OCI-LY3 (cell line): ENCODE data around the gene ROR1.
"Not testable (repeated sequence)": the region's sequence is repeated elsewhere in the genome, so short reads cannot be mapped to it uniquely, and the experiment has no call there.

ENCODE experiments used
- H2AFZ ChIP-seq: fragments of 200-600, 300-600 bp; shearing (Covaris generic); 2 replicates; pipeline ENCODE4 v1.6.0; 2014; ENCODE audit warnings: antibody characterized with exemption, low read depth, low read length
- H3K27ac ChIP-seq: fragments of 200-600, 300-600 bp; sonication (generic); 2 replicates; pipeline ENCODE4 v1.5.1; 2014; ENCODE audit warnings: mild to moderate bottlenecking, low read length, moderate library complexity, mixed read lengths
- H3K27me3 ChIP-seq: fragments of 200-600, 300-600 bp; sonication (generic); 2 replicates; pipeline ENCODE4 v1.6.1; 2014; ENCODE audit warnings: low read depth, low read length, mixed read lengths
- H3K36me3 ChIP-seq: fragments of 200-600, 300-600 bp; sonication (generic); replicated peaks from 2 replicates; pipeline ENCODE3; 2014; ENCODE audit warnings: low read depth, low read length, mixed read lengths
- H3K4me1 ChIP-seq: fragments of 300-600, 200-600 bp; sonication (generic); 2 replicates; pipeline ENCODE4 v1.6.1; 2014; ENCODE audit warnings: low read length, mixed read lengths
- H3K4me2 ChIP-seq: fragments of 200-600, 300-600 bp; sonication (generic); 2 replicates; pipeline ENCODE4 v1.6.1; 2014; ENCODE audit warnings: low read length, mixed read lengths
- H3K4me3 ChIP-seq: fragments of 300-600, 200-600 bp; sonication (generic); 2 replicates; pipeline ENCODE4 v1.5.1; 2014; ENCODE audit warnings: antibody characterized with exemption, mild to moderate bottlenecking, low read length, moderate library complexity
- H3K79me2 ChIP-seq: fragments of 300-600, 200-600 bp; shearing (Covaris generic); 2 replicates; pipeline ENCODE4 v1.6.1; 2014; ENCODE audit warnings: mild to moderate bottlenecking, low read length, mixed read lengths
- H3K9ac ChIP-seq: fragments of 300-600, 200-600 bp; shearing (Covaris generic); 2 replicates; pipeline ENCODE4 v1.6.0; 2014; ENCODE audit warnings: mild to moderate bottlenecking, low read length, moderate library complexity
- H3K9me3 ChIP-seq: fragments of 200-600, 300-600 bp; shearing (Covaris generic); 2 replicates; pipeline ENCODE4 v1.6.1; 2014; ENCODE audit warnings: low read length, mixed read lengths; ENCODE audit not compliant: insufficient read depth
- H4K20me1 ChIP-seq: fragments of 200-600, 300-600 bp; sonication (generic); 2 replicates; pipeline ENCODE4 v1.6.1; 2016; ENCODE audit warnings: low read length, mixed read lengths; ENCODE audit not compliant: insufficient read depth
- EZH2phosphoT487 ChIP-seq: fragments of 200-600 bp; shearing (Covaris generic); IDR thresholded peaks from 2 replicates; pipeline ENCODE4 v1.6.1; 2018; ENCODE audit warnings: antibody characterized with exemption, mixed run types, low read depth
- TF ChIP-seq, protein P1 (sequence below): fragments of 200-600, 300-600 bp; sonication (generic); IDR thresholded peaks from 2 replicates; pipeline ENCODE4 v1.5.1; 2014; ENCODE audit warnings: antibody characterized with exemption, low read length, low read depth

ROR1 gene

DNA sequence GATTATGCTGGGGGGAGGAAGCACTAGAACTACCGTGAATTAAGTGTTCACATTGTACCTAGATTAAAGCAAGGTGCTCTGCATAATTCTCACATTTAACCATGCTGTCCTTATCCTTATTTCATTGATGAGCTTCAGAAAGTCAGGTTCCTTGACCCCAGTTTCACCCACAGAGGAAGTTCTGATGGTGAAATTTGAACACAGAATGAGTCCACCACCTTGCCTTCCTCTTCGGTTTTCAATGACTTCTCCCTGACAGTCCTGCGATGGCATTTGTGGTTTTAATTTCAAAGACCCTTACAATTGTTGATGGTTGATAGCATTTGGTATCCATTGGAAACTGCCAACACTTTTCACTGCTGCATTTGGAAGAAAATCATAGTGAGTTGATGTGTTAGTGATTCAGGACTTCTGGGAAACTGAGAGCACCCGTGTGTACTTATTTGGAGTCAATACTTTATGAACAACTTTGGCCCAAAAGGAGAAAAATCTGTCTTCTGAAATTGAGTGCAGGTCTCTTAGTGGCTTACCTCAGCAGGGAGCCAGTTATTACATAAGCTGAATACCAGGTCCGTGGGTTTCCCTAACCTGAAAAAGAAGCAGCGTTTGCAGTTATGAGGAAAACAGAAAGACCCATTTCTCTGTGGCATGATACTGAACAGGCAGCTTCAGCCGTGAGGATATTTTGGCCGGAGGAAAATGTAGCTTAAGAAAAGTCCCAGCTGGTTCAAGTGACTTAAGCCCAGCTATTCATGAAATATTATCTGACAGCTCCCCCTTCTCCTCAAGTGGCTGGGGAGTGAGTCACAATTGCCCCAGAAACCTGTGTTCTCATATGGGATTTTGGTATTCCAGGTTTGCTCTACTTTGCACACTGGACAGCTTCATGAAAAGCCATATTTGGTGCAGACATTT, 47.5 kb downstream of the ROR1 start:
- H3K4me3 ChIP-seq = no peak overlapping the region
- no peak overlapping the region for H2AFZ ChIP-seq
- no peak overlapping the region for H3K27ac ChIP-seq
- H3K9ac ChIP-seq = no peak overlapping the region
- no peaks in the 10 kb centered on the region for H4K20me1 ChIP-seq
- TF ChIP-seq, protein P1, sequence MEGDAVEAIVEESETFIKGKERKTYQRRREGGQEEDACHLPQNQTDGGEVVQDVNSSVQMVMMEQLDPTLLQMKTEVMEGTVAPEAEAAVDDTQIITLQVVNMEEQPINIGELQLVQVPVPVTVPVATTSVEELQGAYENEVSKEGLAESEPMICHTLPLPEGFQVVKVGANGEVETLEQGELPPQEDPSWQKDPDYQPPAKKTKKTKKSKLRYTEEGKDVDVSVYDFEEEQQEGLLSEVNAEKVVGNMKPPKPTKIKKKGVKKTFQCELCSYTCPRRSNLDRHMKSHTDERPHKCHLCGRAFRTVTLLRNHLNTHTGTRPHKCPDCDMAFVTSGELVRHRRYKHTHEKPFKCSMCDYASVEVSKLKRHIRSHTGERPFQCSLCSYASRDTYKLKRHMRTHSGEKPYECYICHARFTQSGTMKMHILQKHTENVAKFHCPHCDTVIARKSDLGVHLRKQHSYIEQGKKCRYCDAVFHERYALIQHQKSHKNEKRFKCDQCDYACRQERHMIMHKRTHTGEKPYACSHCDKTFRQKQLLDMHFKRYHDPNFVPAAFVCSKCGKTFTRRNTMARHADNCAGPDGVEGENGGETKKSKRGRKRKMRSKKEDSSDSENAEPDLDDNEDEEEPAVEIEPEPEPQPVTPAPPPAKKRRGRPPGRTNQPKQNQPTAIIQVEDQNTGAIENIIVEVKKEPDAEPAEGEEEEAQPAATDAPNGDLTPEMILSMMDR = no peak
- TF ChIP-seq EZH2phosphoT487 = no peak
- H3K79me2 ChIP-seq = no peaks in the 10 kb centered on the region
- no peaks in the 10 kb centered on the region for H3K27me3 ChIP-seq
- H3K9me3 ChIP-seq = no peaks in the 10 kb centered on the region
- H3K4me1 ChIP-seq = no peaks in the 10 kb centered on the region
- H3K4me2 ChIP-seq = no peak overlapping the region
- no peaks in the 10 kb centered on the region for H3K36me3 ChIP-seq

DNA sequence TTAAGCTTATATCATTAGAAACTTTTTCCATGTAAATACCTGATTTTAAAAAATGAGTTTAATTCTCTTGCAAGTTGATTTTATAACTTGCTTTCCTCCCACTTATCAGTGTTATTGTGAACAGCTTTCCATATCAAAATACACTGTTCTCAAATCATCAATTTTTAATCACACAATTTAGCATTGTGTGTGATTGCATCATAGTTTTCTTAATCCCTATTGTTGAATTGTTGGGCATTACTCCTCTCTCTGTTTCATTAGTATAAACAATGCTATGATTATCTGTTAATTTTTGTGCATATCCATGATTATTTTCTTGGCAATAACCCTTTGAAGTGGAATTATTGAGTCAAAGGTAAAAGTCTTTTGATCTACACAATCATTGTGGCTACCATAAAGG, 48.7 kb downstream of the ROR1 start:
- no peaks in the 10 kb centered on the region for H3K9me3 ChIP-seq
- no peaks in the 10 kb centered on the region for H3K36me3 ChIP-seq
- no peaks in the 10 kb centered on the region for H4K20me1 ChIP-seq

DNA sequence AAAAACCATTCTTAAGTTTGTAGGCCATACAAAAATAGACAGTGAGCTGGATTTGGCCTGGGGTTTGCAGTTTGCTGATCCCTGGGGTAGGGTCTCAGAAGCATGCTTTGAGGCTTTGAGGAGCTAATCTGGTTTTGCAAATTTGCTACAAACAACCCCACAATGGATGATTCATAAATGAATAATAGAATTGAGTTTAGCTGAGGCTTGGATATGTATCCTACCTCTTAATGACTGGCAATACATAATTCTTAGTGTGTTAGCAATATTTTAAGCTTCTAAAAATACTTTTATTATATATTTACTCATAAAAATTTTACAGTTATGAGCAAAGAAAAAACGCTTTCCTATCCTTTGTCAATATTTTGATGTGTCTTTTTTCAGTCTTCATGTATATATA, 50.6 kb downstream of the ROR1 start:
- TF ChIP-seq EZH2phosphoT487 = no peak
- TF ChIP-seq, protein P1 = no peak
- Histone ChIP-seq H3K4me3 (no peak overlapping the region), H2AFZ (no peak overlapping the region), H3K27ac (no peak overlapping the region), H3K4me2 (no peak overlapping the region), H3K9ac (no peak overlapping the region), H4K20me1 (no peaks in the 10 kb centered on the region), H3K9me3 (no peaks in the 10 kb centered on the region), H3K79me2 (no peaks in the 10 kb centered on the region), H3K4me1 (peaks cover 14% of the 10 kb centered on the region), H3K27me3 (no peaks in the 10 kb centered on the region), H3K36me3 (no peaks in the 10 kb centered on the region)

More for the DNA sequence above, 48.7 kb downstream of the ROR1 start:
- H3K9ac ChIP-seq = no peak overlapping the region
- no peak overlapping the region for H2AFZ ChIP-seq
- no peaks in the 10 kb centered on the region for H3K27me3 ChIP-seq
- H3K27ac ChIP-seq = no peak overlapping the region
- H3K4me2 ChIP-seq = no peak overlapping the region
- H3K4me1 ChIP-seq = peaks cover under 1% of the 10 kb centered on the region; the same call in 1 of the 2 replicates
- TF ChIP-seq, protein P1 = no peak
- no peak overlapping the region for H3K4me3 ChIP-seq
- H3K79me2 ChIP-seq = no peaks in the 10 kb centered on the region

DNA sequence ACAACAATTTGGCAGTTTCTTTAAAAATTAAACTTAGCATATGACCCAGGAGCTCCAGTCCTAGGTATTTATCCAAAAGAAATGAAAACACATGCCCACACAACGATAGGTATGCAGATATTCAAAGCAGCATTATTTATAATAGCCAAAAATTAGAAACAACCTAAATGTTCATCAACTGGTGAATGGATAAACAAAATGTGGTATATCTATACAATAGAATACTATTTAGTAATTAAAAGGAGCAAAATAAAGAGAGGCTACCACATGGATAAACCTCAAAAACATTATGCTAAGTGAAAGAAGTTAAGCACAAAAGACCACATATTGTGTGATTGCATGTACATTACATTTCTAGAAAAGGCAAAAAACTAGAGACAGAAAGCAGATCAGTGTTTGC, 51.3 kb downstream of the ROR1 start:
- Histone ChIP-seq H3K4me2 (no peak overlapping the region), H3K36me3 (no peaks in the 10 kb centered on the region), H2AFZ (no peak overlapping the region), H3K27ac (no peak overlapping the region), H3K79me2 (no peaks in the 10 kb centered on the region), H3K4me3 (no peak overlapping the region), H3K4me1 (peaks cover 14% of the 10 kb centered on the region), H4K20me1 (no peaks in the 10 kb centered on the region), H3K9me3 (no peaks in the 10 kb centered on the region), H3K27me3 (no peaks in the 10 kb centered on the region), H3K9ac (no peak overlapping the region)
- TF ChIP-seq, protein P1 = no peak
- TF ChIP-seq EZH2phosphoT487 = no peak

DNA sequence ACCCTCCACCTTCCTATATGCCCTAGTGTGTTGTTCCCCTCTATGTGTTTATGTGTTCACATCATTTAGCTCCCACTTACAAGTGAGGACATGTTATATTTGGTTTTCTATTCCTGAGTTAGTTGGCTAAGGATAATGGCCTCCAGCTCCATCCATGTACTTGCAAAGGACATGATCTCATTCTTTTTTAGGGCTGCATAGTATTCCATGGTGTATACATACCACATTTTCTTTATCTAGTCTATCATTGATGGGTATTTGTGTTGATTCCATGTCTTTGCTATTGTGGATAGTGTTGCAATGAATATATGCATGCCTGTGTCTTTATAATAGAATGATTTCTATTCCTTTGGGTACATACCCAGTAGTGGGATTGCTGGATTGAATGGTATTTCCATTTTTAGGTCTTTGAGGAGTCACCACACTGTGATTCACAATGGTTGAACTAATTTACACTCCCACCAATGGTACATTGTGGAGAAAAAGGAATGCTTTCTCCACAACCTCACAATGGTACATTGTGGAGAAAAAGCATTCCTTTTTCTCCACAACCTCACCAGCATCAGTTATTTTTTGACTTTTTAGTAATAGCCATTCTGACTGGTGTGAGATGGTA, 52.5 kb downstream of the ROR1 start:
- not testable (repeated sequence) for H3K9ac ChIP-seq, H3K9me3 ChIP-seq, H3K27me3 ChIP-seq, H3K79me2 ChIP-seq, H3K4me2 ChIP-seq, H4K20me1 ChIP-seq, H3K36me3 ChIP-seq, H2AFZ ChIP-seq, H3K4me3 ChIP-seq, H3K27ac ChIP-seq
- H3K4me1 ChIP-seq = peaks cover 14% of the 10 kb centered on the region
